Cardiac fibroblast (primary cell): ENCODE measurements around the gene PLEKHO1.

Source experiments
- DNase-seq, 2 donors: peaks; one replicate each; pipeline versions ENCODE4 v3.0.0 to v3.0.0-alpha.2; 2010; ENCODE audit warnings: low read depth in 2 of 2
- H3K4me3 ChIP-seq, 2 donors: replicated peaks in 1 of 2; 1 replicate in 1 of 2; 2 replicates in 1 of 2; pipeline ENCODE4 v1.5.1; 2011; ENCODE audit warnings: low read depth in 2 of 2, low read length in 2 of 2, mild to moderate bottlenecking in 2 of 2, moderate library complexity in 1 of 2
- TF ChIP-seq, protein P1 (sequence below): IDR thresholded peaks from one replicate; pipeline ENCODE4 v1.5.1; 2011; ENCODE audit warnings: low read depth, mild to moderate bottlenecking, low read length, inconsistent platforms

The PLEKHO1 gene

GRCh38 chr1:150173141-150173585 is 23.4 kb downstream of the PLEKHO1 start:
- H3K4me3 ChIP-seq: no peak overlapping the region
- TF ChIP-seq, protein P1, sequence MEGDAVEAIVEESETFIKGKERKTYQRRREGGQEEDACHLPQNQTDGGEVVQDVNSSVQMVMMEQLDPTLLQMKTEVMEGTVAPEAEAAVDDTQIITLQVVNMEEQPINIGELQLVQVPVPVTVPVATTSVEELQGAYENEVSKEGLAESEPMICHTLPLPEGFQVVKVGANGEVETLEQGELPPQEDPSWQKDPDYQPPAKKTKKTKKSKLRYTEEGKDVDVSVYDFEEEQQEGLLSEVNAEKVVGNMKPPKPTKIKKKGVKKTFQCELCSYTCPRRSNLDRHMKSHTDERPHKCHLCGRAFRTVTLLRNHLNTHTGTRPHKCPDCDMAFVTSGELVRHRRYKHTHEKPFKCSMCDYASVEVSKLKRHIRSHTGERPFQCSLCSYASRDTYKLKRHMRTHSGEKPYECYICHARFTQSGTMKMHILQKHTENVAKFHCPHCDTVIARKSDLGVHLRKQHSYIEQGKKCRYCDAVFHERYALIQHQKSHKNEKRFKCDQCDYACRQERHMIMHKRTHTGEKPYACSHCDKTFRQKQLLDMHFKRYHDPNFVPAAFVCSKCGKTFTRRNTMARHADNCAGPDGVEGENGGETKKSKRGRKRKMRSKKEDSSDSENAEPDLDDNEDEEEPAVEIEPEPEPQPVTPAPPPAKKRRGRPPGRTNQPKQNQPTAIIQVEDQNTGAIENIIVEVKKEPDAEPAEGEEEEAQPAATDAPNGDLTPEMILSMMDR: no peak
- DNase-seq: no peak

- peak in 1 of 2 donors; percentile 50 for DNase-seq
- TF ChIP-seq, protein P1: no peak
- no peak overlapping the region for H3K4me3 ChIP-seq
Observed at GRCh38 chr1:150176593-150176992, 26.9 kb downstream of the PLEKHO1 start.

GRCh38 chr1:150178548-150178947 is 28.8 kb downstream of the PLEKHO1 start:
- TF ChIP-seq, protein P1: no peak
- DNase-seq: no peak
- no peak overlapping the region for H3K4me3 ChIP-seq

DNA sequence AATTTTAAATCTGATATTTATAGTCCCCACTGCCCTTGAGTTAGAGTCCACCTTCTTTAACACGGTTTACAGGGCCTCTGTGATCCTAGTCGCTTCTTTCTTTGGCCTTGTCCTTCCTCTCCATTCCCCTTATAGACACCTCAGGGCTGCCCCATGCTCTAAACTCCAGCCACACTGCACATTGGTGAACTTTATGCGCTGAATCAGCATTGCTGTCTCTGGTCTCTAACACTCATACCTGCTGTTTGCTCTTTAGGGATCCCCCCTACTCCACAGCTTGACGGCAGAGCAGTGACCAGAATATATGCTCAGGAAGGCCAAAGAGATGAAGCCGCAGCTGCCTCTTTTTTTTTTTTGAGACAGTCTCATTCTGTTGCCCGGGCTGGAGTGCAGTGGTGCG is 30.2 kb downstream of the PLEKHO1 start:
- H3K4me3 ChIP-seq: no peak overlapping the region
- TF ChIP-seq, protein P1: no peak
- no peak for DNase-seq

GRCh38 chr1:150180474-150180873 is 30.8 kb downstream of the PLEKHO1 start:
- TF ChIP-seq, protein P1: no peak
- no peak for DNase-seq
- no peak overlapping the region for H3K4me3 ChIP-seq

DNA sequence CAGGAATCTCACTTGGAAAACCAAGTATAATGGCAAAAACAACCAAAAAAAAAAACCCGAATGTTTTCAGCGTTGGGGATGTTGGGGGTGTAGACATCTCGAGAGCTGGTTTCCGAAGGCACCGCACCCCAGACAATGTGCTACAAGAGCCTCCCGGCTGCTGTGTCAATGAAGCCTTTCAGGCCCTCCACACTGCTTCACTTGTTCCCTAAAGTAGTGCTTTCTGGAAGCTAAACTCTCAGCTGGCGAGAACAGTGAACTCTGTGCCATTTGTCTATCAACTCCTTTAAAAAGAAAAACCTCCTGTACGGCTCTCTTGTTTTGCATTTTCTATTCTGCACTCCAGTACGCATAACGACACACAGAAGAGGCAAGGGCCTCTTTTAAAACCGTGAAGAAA is 32.5 kb downstream of the PLEKHO1 start:
- DNase-seq: no peak
- no peak overlapping the region for H3K4me3 ChIP-seq
- TF ChIP-seq, protein P1: no peak

- H3K4me3 ChIP-seq: no peak overlapping the region
- no peak for DNase-seq
- TF ChIP-seq, protein P1: no peak
Observed at GRCh38 chr1:150183061-150183460, 33.3 kb downstream of the PLEKHO1 start.
